Stimulated activated CD8-positive, alpha-beta memory T cell treated with anti-CD3 and anti-CD28 coated beads, Interleukin-15, amount 100 ng/mL, for 24 hours (primary cell): ENCODE results near the gene CD3G.
A peak's percentile ranks its signal among the peaks of the same experiment; 100 is the strongest.

Experiments
- DNase-seq: peaks from one replicate; pipeline ENCODE4 v3.0.0-alpha.2; 2020; ENCODE audit warnings: low read depth

The CD3G gene

GRCh38 chr11:118325283-118325682 lies 18.9 kb upstream of the CD3G start:
- no peak for DNase-seq

- no peak for DNase-seq
Observed at GRCh38 chr11:118328745-118329144, 15.4 kb upstream of the CD3G start.

GRCh38 chr11:118334745-118335144 lies 9.4 kb upstream of the CD3G start:
- DNase-seq: no peak

GRCh38 chr11:118338637-118339061 lies 5.5 kb upstream of the CD3G start:
- DNase-seq: peak; percentile 55

GRCh38 chr11:118339281-118339961 lies 4.7 kb upstream of the CD3G start:
- no peak for DNase-seq

GRCh38 chr11:118340449-118340848 lies 3.7 kb upstream of the CD3G start:
- DNase-seq: no peak

- no peak for DNase-seq
Observed at GRCh38 chr11:118341261-118341660, 2.9 kb upstream of the CD3G start.

GRCh38 chr11:118341815-118342489 lies 2.2 kb upstream of the CD3G start:
- DNase-seq: no peak

GRCh38 chr11:118342503-118343161 lies 1.5 kb upstream of the CD3G start, which contains the start of gene CD3D:
TSS of gene CD3D (minus strand) at chr11:118342705. CDS start at chr11:118342607, 98 bp downstream.
- no peak for DNase-seq

- DNase-seq: no peak
Observed at GRCh38 chr11:118343248-118343647, 896 bp upstream of the CD3G start.

GRCh38 chr11:118349475-118349874 lies 5.3 kb downstream of the CD3G start:
- no peak for DNase-seq

- no peak for DNase-seq
Observed at GRCh38 chr11:118353084-118353710, 9.1 kb downstream of the CD3G start.

GRCh38 chr11:118358071-118358470 lies 13.9 kb downstream of the CD3G start:
- no peak for DNase-seq

- DNase-seq: peak; percentile 98
Observed at GRCh38 chr11:118359295-118359958, 15.3 kb downstream of the CD3G start, which contains the start of gene UBE4A. TSS of gene UBE4A (plus strand) at chr11:118359600. CDS start at chr11:118365081, 5,481 bp downstream.

- DNase-seq: no peak
Observed at GRCh38 chr11:118364956-118365615, 20.9 kb downstream of the CD3G start.

- DNase-seq: no peak
Observed at GRCh38 chr11:118366287-118366686, 22.1 kb downstream of the CD3G start.

GRCh38 chr11:118370774-118371173 lies 26.6 kb downstream of the CD3G start:
- DNase-seq: no peak

GRCh38 chr11:118373263-118373662 lies 29.1 kb downstream of the CD3G start:
- DNase-seq: no peak

- DNase-seq: no peak
Observed at GRCh38 chr11:118373871-118374270, 29.7 kb downstream of the CD3G start.

- no peak for DNase-seq
Observed at GRCh38 chr11:118374729-118375128, 30.6 kb downstream of the CD3G start.

GRCh38 chr11:118375978-118376377 lies 31.8 kb downstream of the CD3G start:
- DNase-seq: no peak
